ENCODE data around the gene FSIP1.

Gene FSIP1

DNA sequence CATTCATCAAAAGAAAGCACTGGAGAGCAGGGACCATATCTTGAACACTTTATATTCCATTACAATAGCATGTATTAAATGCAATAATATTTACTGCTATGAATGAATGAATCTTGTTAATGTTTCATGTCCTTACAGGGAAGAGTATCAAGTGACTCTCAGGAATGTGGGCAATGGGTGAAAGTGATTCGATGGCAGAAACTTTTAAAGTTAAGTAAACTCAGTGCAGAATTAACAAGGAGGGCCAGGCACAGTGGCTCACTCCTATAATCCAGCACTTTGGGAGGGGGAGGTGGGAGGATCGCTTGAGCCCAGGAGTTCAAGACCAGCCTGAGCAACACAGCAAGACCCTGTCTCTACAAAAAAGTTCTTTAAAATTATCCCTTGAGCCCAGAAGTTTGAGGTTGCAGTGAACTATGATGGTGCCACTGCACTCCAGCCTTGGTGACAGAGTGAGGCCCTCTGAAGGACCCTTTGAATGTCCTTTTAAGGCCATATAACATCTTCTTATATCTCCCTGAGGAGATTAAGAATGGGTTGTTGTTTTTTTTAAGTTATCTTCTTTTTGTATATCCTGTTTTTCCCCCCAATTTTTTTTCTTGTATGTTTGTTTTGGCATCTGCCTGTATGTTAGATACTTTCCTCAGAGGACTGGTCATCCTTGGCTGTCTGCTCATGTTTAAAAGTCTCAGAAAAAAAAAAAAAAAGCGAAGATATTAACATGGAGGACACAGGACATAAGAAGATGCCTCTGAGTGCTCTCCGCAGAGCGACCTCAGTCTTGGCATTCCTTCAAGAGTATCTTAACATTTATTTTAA lies 9.6 kb upstream of the FSIP1 start:
- peak; percentile 16 for DNase-seq

DNA sequence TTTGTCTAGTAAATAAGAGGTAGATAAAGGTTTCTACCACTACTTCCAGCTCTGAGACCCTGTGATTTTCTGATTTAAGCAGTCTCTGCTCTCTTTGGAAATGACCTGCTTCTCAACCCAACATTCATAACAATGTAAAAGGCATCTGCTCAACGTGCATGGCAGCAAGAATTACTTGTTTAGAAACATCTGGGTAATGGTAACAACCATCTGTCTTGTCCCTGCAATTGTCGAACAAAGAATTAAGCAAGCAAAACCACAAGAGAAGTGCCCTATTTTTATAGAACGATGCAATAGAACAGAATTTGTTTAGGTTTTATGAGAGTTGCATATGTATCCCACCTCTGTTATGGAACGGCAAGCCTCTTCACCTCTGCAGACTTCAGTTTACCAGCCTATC lies 7.1 kb upstream of the FSIP1 start:
- no peak for DNase-seq

GRCh38 chr15:39788800-39789565 lies 6.3 kb upstream of the FSIP1 start:
- DNase-seq, result peak; percentile 26

- peak; percentile 36 for DNase-seq
These were observed 5.5 kb upstream of the FSIP1 start for GRCh38 chr15:39788108-39788507.

DNA sequence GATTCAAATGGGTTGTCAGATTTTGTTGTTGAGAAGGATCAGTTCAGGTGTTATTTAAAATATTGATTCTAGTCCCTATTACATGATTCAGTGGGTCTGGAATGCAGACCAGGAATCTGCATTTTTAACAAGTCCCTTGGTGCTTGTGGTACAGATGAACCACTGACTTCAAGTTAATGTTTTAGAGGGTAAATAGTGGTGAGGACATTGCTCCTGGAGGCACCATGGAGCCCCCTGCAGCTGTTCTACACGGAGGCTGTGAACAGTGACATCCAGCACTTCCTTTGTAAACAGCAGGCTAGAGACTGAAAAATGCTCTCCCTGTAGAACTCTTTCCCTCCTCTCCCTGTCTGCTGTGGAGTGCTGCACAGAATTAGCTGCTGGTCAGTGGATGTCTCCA lies 4.8 kb upstream of the FSIP1 start:
- DNase-seq, result no peak

DNA sequence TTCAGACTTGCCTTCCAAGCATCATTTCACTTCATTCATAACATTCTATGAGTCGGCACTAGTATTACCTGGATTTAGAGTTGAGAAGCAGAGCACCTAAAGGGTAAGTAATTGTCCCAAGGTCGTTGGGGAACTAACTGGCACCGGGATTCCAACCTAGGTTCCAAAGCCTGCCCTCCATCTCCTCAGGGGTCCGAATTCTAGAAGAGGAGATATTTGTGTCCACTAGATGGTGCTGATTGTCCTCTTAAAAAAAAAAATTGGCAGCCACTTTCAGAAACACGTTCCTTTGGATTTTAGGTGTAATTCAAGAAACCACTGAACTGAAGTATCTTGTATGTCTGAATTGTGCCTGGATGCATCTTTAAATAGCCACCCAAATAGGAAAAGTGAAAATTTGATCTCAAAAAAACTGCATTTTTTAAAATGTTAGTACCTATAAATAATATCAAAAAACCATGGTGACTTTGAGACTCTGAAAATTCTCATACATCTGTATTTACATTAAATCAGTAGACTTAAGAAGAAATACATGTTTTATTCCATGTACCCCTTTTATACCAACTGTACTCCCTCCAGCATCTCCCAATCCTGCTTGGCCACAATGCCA lies 3.9 kb upstream of the FSIP1 start:
- DNase-seq, result peak; percentile 68

GRCh38 chr15:39785841-39786240 lies 3.2 kb upstream of the FSIP1 start:
- DNase-seq, result no peak

- DNase-seq, result no peak
These were observed 2.5 kb upstream of the FSIP1 start for GRCh38 chr15:39785139-39785538.

GRCh38 chr15:39784638-39785037 lies 2.0 kb upstream of the FSIP1 start:
- DNase-seq, result no peak

GRCh38 chr15:39784125-39784524 lies 1.5 kb upstream of the FSIP1 start:
- DNase-seq, result peak; percentile 41

- DNase-seq, result no peak
These were observed 691 bp upstream of the FSIP1 start for GRCh38 chr15:39783244-39783820.

- DNase-seq, result no peak
These were observed 706 bp downstream of the FSIP1 start for GRCh38 chr15:39781967-39782302.

GRCh38 chr15:39781147-39781966 lies 1.3 kb downstream of the FSIP1 start:
- no peak for DNase-seq

DNA sequence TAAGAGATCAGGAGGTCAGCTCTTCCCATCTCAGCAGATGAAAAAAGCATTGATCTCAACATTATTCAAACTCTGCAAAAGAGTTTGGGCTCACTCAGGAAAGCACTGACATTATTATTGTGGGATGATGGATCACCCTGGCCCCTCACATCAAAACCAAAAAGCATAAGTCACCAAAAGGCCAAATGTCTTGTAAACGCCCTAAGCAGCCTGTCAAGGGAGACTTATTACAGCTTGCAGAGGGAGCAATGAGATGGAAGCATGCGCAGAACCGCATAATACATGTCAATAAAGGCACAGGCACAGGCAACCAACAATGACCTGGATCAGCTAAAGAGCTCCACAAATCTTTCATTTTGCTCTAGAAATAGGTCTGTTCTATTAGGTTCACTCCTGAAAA lies 4.6 kb downstream of the FSIP1 start:
- no peak for DNase-seq

GRCh38 chr15:39777496-39777895 lies 5.1 kb downstream of the FSIP1 start:
- no peak for DNase-seq

- no peak for DNase-seq
These were observed 6.6 kb downstream of the FSIP1 start for GRCh38 chr15:39776068-39776467.

DNA sequence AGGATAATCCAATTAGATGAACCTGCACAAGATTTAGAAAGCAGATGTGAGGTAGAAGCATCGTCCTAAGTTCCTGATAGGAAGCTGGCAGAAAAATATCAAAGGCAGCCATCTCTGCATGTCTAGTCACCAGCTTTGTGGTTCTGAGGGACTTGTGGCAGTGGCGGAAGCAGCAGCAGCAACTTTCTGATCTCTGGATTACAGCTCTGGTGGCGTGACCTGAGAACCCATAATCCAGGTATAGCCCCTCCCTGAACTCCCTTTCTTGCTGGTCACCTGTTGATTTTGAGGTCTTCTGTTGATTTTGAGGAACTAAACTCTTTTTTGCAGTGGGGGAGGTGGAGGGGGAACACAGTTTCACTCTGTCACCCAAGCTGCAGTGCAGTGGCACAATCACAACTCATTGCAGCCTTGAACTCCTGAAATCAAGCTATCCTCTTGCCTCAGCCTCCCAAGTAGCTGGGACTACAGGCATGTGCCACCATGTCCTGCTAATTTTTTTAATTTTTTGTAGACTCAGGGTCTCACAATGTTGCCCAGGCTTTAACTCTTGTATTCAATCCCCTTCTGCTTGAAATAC lies 7.9 kb downstream of the FSIP1 start:
- no peak for DNase-seq

DNA sequence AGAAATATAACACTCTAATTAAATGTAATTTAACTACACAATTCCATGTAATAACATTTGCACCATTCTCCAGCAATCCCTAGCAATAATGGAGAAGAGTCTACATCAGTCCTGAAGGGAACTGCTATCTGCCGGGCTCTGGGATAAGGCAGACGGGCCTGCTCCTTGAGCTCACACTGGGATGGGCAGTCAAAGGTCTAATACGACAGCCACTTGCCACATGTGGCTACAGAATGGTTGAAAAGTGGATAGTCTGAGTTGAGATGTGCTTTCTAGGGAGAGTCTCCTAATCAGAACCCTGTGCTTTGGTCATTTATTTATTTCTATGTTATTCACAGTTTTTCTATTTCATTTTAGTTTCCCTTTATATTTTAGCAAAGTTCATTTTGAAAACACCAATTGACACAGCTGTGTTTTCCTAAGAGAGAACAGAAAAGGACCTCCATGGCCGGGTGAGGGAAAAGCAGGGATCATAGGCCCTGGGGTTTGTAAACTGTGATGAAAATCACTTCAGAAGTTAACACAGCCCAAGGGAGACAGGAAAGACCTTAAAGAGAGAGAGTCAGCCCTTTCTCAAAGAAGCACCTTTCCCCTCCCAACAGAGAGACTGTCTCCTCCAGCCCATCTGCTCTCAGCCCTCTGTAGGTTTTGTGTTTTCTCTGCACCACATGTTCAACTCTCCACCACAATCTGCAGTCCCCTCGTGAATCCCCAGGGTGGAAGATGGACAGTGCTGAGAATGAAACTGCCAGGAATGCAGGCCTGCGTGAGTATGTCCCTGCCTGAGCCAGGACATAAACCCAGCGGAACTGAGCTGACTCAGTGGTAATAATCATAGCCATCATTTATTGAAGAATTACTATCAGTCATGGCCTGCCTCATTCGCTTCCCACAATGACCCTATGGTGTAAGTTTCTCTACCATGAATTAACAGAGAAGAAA lies 11.6 kb downstream of the FSIP1 start:
- DNase-seq, result peak; percentile 86

GRCh38 chr15:39767921-39768320 lies 14.7 kb downstream of the FSIP1 start:
- no peak for DNase-seq

- peak; percentile 72 for DNase-seq
These were observed 21.6 kb downstream of the FSIP1 start for GRCh38 chr15:39761006-39761405.
